Measurements from ENCODE around the gene DLST.

DLST gene

DNA sequence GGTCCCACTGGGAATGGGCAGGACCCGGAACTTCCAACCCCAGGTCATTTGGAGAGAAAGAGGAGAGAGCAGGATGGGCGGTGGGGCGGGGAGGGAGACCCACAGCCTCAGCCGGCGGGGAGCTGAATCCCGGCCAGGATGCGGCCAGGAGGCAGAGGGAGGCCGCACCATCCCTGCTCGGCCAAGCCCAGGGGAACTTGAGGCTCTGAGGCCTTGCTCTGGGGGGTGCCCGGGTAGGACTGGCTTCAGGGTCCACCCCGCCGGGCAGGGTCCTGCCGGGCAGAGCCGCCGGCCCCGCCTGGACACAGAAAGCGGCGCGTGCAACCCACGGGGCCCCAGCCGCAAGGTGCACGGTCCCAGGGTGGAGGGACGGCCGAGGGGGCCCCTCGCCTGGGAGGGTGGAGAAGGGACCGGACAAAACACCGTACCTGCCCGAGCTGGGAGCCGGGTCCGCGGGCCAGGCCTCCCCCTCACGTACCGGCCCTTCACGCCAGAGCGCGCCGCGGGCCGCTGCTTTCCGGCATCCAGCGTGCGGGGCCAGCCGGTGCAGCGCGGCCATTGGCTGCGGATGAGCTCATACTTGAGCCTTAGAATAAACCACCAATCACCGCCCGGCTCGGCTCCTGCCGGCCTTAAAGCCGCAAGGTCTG is 41.2 kb downstream of the DLST start, which contains the start of gene RPS6KL1 (continued):
- TF ChIP-seq, protein P1, sequence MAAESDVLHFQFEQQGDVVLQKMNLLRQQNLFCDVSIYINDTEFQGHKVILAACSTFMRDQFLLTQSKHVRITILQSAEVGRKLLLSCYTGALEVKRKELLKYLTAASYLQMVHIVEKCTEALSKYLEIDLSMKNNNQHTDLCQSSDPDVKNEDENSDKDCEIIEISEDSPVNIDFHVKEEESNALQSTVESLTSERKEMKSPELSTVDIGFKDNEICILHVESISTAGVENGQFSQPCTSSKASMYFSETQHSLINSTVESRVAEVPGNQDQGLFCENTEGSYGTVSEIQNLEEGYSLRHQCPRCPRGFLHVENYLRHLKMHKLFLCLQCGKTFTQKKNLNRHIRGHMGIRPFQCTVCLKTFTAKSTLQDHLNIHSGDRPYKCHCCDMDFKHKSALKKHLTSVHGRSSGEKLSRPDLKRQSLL (tag by site-specific recombination; IDR thresholded peaks at IDR 0.05), result no peak
- peak; percentile 51; the same call in 1 of the 2 replicates for TF ChIP-seq SP7 (tag by site-specific recombination; IDR thresholded peaks at IDR 0.05)

DNA sequence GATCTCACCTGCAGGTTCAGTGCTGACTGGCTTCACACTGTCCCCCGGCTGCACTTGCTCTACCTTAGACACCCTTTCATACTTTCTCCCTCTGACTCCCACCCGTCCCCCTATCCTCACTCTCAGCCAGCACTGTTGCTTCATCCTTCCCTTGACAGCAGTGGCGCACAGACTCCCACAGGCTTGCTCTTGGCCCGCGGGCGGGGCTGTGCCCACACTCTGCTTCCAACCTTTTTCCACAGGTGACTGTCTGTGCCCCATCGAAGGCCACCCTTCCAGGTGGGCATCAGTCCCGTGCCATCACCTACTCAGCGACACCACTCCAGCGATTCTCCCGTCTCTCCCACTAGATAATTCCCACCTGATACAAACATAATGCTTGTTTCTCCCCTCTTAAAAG is 42.3 kb downstream of the DLST start:
- Histone ChIP-seq H3K36me3 (ENCODE audit: control insufficient read depth in 2 of 2, insufficient read depth in 1 of 2, low read length in 2 of 2) (peaks cover 0 to 5% of the 10 kb centered on the region in 2 experiments; a peak in 1 of 3 replicates), H3K9me3 (ENCODE audit: control insufficient read depth, insufficient read depth, low read depth, low read length) (no peaks in the 10 kb centered on the region), H3K4me1 (ENCODE audit: control insufficient read depth, insufficient read depth, low read length) (no peaks in the 10 kb centered on the region), H3K4me3 (ENCODE audit: low read depth, low read length) (no peak overlapping the region), H3K27ac (ENCODE audit: extremely low read depth, low read depth, low read length) (no peak overlapping the region)
- ChIA-PET POLR2A (interaction anchor here (0.6 to 2.5 kb wide), 4 partner anchors 7 to 57 kb away, joined by 4 to 8 read pairs (median 6); no protein-coding TSS in a partner anchor), CTCF (interaction anchor here (1.1 to 2.1 kb wide), 3 partner anchors 8 to 21 kb away, joined by 3 to 8 read pairs (median 7); no protein-coding TSS in a partner anchor)
- TF ChIP-seq ZNF629 (tag by site-specific recombination; IDR thresholded peaks at IDR 0.05) (no peak), ZNF366 (tag by site-specific recombination; conservative IDR thresholded peaks at IDR 0.05) (no peak)

DNA sequence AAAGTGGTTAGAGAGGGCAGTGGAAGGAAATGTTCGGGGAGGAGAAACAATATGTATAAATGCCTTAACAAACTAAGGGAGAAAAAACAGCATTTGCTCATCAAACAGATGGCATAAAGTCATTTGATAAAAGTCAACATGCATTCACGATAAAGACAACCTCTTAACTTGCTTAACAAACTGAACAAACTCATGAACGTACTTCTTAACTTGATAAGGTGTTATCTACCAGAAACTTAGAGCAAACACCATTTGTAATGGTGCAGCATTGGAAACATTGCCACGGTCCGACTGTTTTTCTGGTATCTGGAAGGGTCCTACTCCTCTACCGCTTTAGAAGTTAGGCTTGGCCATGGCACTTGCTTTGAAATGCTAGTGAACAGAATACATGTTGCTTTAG is 45.5 kb downstream of the DLST start:
- H3K27ac ChIP-seq (ENCODE audit: extremely low read depth, low read depth, low read length), result no peak overlapping the region
- POLR2A ChIA-PET, result no interaction called here
- TF ChIP-seq ZNF184 (tag by site-specific recombination; IDR thresholded peaks at IDR 0.05) (no peak), ZNF223 (tag by site-specific recombination; IDR thresholded peaks at IDR 0.05) (no peak), ZNF777 (tag by site-specific recombination; IDR thresholded peaks at IDR 0.05; ENCODE audit: borderline replicate concordance) (no peak), ZFP41 (tag by site-specific recombination; IDR thresholded peaks at IDR 0.05; ENCODE audit: borderline replicate concordance) (no peak), ZNF23 (tag by site-specific recombination; IDR thresholded peaks at IDR 0.05; ENCODE audit: borderline replicate concordance) (no peak), ZNF157 (tag by site-specific recombination; IDR thresholded peaks at IDR 0.05) (no peak)
- H3K36me3 ChIP-seq (ENCODE audit: control insufficient read depth in 2 of 2, insufficient read depth in 1 of 2, low read length in 2 of 2), result no peaks in the 10 kb centered on the region
- no peaks in the 10 kb centered on the region for H3K9me3 ChIP-seq (ENCODE audit: control insufficient read depth, insufficient read depth, low read depth, low read length)
- H3K4me3 ChIP-seq (ENCODE audit: low read depth, low read length), result no peak overlapping the region
- no peaks in the 10 kb centered on the region for H3K4me1 ChIP-seq (ENCODE audit: control insufficient read depth, insufficient read depth, low read length)
- CTCF ChIA-PET, result interaction anchor here (0.6 kb wide), 1 partner anchor 17 kb away, joined by 4 read pairs; no protein-coding TSS in a partner anchor

DNA sequence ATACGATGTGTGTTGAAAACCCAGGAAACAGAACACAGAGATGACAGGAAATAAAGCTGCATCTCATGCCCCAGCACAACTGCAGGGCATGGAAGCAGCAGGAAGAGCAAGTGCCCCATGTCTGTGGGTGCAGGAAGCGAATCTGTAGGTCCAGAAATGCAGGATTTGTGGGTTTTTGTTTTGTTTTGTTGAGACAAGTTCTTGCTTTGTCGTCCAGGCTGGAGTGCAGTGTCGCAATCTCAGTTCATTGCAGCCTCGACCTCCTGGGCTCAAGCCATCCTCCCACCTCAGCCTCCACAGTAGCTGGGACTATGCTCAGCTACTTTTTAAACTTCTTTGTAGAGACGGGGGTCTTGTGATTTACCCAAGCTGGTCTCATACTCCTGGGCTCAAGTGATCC is 47.5 kb downstream of the DLST start:
- H3K36me3 ChIP-seq (ENCODE audit: control insufficient read depth in 2 of 2, insufficient read depth in 1 of 2, low read length in 2 of 2), result no peaks in the 10 kb centered on the region
- no peak overlapping the region for H3K4me3 ChIP-seq (ENCODE audit: low read depth, low read length)
- H3K4me1 ChIP-seq (ENCODE audit: control insufficient read depth, insufficient read depth, low read length), result no peaks in the 10 kb centered on the region
- CTCF ChIA-PET, result interaction anchor here (1.3 to 1.4 kb wide), 2 partner anchors 15 to 159 kb away, joined by 4 to 6 read pairs; no protein-coding TSS in a partner anchor
- no peak overlapping the region for H3K27ac ChIP-seq (ENCODE audit: extremely low read depth, low read depth, low read length)
- H3K9me3 ChIP-seq (ENCODE audit: control insufficient read depth, insufficient read depth, low read depth, low read length), result no peaks in the 10 kb centered on the region
- POLR2A ChIA-PET, result no interaction called here
- TF ChIP-seq ZNF621 (tag by site-specific recombination; IDR thresholded peaks at IDR 0.05) (no peak), ZNF221 (tag by site-specific recombination; IDR thresholded peaks at IDR 0.05; ENCODE audit: borderline replicate concordance) (no peak), ZNF324 (tag by site-specific recombination; IDR thresholded peaks at IDR 0.05) (no peak), ZSCAN23 (tag by site-specific recombination; IDR thresholded peaks at IDR 0.05) (no peak), SETDB1 (IDR thresholded peaks at IDR 0.05; ENCODE audit: insufficient read length, low read length) (no peak), ZNF555 (tag by site-specific recombination; conservative IDR thresholded peaks at IDR 0.05) (no peak), SCRT1 (tag by site-specific recombination; IDR thresholded peaks at IDR 0.05; ENCODE audit: borderline replicate concordance) (no peak), GFI1B (tag by site-specific recombination; IDR thresholded peaks at IDR 0.05) (no peak), MYNN (tag by site-specific recombination; IDR thresholded peaks at IDR 0.05; ENCODE audit: borderline replicate concordance) (no peak), ZNF585B (tag by site-specific recombination; IDR thresholded peaks at IDR 0.05) (no peak), ZBTB7A (tag by site-specific recombination; IDR thresholded peaks at IDR 0.05; ENCODE audit: low read depth) (no peak), ZNF626 (tag by site-specific recombination; IDR thresholded peaks at IDR 0.05) (no peak)
- TF ChIP-seq, protein P2, sequence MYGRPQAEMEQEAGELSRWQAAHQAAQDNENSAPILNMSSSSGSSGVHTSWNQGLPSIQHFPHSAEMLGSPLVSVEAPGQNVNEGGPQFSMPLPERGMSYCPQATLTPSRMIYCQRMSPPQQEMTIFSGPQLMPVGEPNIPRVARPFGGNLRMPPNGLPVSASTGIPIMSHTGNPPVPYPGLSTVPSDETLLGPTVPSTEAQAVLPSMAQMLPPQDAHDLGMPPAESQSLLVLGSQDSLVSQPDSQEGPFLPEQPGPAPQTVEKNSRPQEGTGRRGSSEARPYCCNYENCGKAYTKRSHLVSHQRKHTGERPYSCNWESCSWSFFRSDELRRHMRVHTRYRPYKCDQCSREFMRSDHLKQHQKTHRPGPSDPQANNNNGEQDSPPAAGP (tag by site-specific recombination; IDR thresholded peaks at IDR 0.05), result no peak
- TF ChIP-seq, protein P3, sequence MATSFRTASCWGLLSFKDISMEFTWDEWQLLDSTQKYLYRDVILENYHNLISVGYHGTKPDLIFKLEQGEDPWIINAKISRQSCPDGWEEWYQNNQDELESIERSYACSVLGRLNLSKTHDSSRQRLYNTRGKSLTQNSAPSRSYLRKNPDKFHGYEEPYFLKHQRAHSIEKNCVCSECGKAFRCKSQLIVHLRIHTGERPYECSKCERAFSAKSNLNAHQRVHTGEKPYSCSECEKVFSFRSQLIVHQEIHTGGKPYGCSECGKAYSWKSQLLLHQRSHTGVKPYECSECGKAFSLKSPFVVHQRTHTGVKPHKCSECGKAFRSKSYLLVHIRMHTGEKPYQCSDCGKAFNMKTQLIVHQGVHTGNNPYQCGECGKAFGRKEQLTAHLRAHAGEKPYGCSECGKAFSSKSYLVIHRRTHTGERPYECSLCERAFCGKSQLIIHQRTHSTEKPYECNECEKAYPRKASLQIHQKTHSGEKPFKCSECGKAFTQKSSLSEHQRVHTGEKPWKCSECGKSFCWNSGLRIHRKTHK (tag by site-specific recombination; IDR thresholded peaks at IDR 0.05), result no peak
- TF ChIP-seq, protein P4, sequence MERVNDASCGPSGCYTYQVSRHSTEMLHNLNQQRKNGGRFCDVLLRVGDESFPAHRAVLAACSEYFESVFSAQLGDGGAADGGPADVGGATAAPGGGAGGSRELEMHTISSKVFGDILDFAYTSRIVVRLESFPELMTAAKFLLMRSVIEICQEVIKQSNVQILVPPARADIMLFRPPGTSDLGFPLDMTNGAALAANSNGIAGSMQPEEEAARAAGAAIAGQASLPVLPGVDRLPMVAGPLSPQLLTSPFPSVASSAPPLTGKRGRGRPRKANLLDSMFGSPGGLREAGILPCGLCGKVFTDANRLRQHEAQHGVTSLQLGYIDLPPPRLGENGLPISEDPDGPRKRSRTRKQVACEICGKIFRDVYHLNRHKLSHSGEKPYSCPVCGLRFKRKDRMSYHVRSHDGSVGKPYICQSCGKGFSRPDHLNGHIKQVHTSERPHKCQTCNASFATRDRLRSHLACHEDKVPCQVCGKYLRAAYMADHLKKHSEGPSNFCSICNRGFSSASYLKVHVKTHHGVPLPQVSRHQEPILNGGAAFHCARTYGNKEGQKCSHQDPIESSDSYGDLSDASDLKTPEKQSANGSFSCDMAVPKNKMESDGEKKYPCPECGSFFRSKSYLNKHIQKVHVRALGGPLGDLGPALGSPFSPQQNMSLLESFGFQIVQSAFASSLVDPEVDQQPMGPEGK (tag by site-specific recombination; IDR thresholded peaks at IDR 0.05), result no peak
